GM18867 (cell line): ENCODE data around the gene JMJD1C.

Experiments
- ATAC-seq: cut with Tn5 transposase; IDR thresholded peaks from one replicate; pipeline ENCODE4 v1.9.1; 2021; ENCODE audit warnings: mild to moderate bottlenecking, moderate library complexity; ENCODE audit not compliant: unreplicated experiment

The JMJD1C gene

GRCh38 chr10:63439607-63440006, 26.2 kb downstream of the JMJD1C start:
- no peak for ATAC-seq

- ATAC-seq = no peak
Observed at GRCh38 chr10:63438506-63439498, 27.0 kb downstream of the JMJD1C start.

GRCh38 chr10:63437116-63437949, 28.4 kb downstream of the JMJD1C start:
- ATAC-seq = no peak

- ATAC-seq = no peak
Observed at GRCh38 chr10:63436225-63436624, 29.6 kb downstream of the JMJD1C start.

- no peak for ATAC-seq
Observed at GRCh38 chr10:63434866-63435854, 30.6 kb downstream of the JMJD1C start.

GRCh38 chr10:63431962-63432797, 33.6 kb downstream of the JMJD1C start:
- no peak for ATAC-seq

GRCh38 chr10:63430999-63431356, 34.8 kb downstream of the JMJD1C start:
- no peak for ATAC-seq

- ATAC-seq = no peak
Observed at GRCh38 chr10:63430091-63430998, 35.4 kb downstream of the JMJD1C start.

GRCh38 chr10:63429281-63429680, 36.5 kb downstream of the JMJD1C start:
- no peak for ATAC-seq

- no peak for ATAC-seq
Observed at GRCh38 chr10:63427013-63427412, 38.8 kb downstream of the JMJD1C start.

- no peak for ATAC-seq
Observed at GRCh38 chr10:63425512-63425911, 40.3 kb downstream of the JMJD1C start.

- ATAC-seq = no peak
Observed at GRCh38 chr10:63424576-63424975, 41.2 kb downstream of the JMJD1C start.

GRCh38 chr10:63423494-63423893, 42.3 kb downstream of the JMJD1C start:
- no peak for ATAC-seq

- peak; percentile 99 for ATAC-seq
Observed at GRCh38 chr10:63421591-63421990, 44.2 kb downstream of the JMJD1C start.

- no peak for ATAC-seq
Observed at GRCh38 chr10:63416376-63416775, 49.4 kb downstream of the JMJD1C start.

GRCh38 chr10:63415640-63416244, 50.0 kb downstream of the JMJD1C start:
- no peak for ATAC-seq

- ATAC-seq = no peak
Observed at GRCh38 chr10:63414481-63415260, 51.1 kb downstream of the JMJD1C start.
